HEK293 (cell line): ENCODE data around the gene COX10.

Experiments
- OVOL3 ChIP-seq: fragments of 450-650 bp; formaldehyde crosslinking; IDR thresholded peaks from 2 replicates; pipeline ENCODE4 v1.5.1; 2016; ENCODE audit warnings: missing biosample characterization, missing genetic modification characterization
- SP2 ChIP-seq: fragments of 450-650 bp; formaldehyde crosslinking; IDR thresholded peaks from 2 replicates; pipeline ENCODE4 v1.5.1; 2016; ENCODE audit warnings: missing biosample characterization, missing genetic modification characterization
- YY1 ChIP-seq: fragments of 450-650 bp; formaldehyde crosslinking; IDR thresholded peaks from 2 replicates; pipeline ENCODE4 v1.5.1; 2018; ENCODE audit warnings: missing biosample characterization, missing genetic modification characterization
- ZNF23 ChIP-seq: fragments of 450-650 bp; formaldehyde crosslinking; IDR thresholded peaks from 2 replicates; pipeline ENCODE4 v1.5.1; 2016; ENCODE audit warnings: missing biosample characterization, missing genetic modification characterization, borderline replicate concordance
- ZNF416 ChIP-seq: fragments of 450-650 bp; formaldehyde crosslinking; IDR thresholded peaks from 2 replicates; pipeline ENCODE4 v1.5.1; 2016; ENCODE audit warnings: missing biosample characterization, missing genetic modification characterization
- ZNF514 ChIP-seq: fragments of 450-650 bp; formaldehyde crosslinking; IDR thresholded peaks from 2 replicates; pipeline ENCODE4 v1.5.1; 2016; ENCODE audit warnings: missing biosample characterization, missing genetic modification characterization
- ZNF707 ChIP-seq: fragments of 450-650 bp; formaldehyde crosslinking; IDR thresholded peaks from 2 replicates; pipeline ENCODE4 v1.5.1; 2016; ENCODE audit warnings: missing biosample characterization, missing genetic modification characterization
- ZNF76 ChIP-seq: fragments of 450-650 bp; formaldehyde crosslinking; IDR thresholded peaks from 2 replicates; pipeline ENCODE4; 2016; ENCODE audit warnings: low read depth, missing biosample characterization, missing genetic modification characterization, borderline replicate concordance
- TF ChIP-seq, protein P1 (sequence below): fragments of 450-650 bp; formaldehyde crosslinking; IDR thresholded peaks from 2 replicates; pipeline ENCODE4 v1.5.1; 2016; ENCODE audit warnings: missing biosample characterization, missing genetic modification characterization
- TF ChIP-seq, protein P2 (sequence below): fragments of 450-650 bp; formaldehyde crosslinking; IDR thresholded peaks from 2 replicates; pipeline ENCODE4 v1.5.1; 2016; ENCODE audit warnings: missing biosample characterization, missing genetic modification characterization
- TF ChIP-seq, protein P3 (sequence below): fragments of 450-650 bp; formaldehyde crosslinking; IDR thresholded peaks from 2 replicates; pipeline ENCODE4 v1.5.1; 2016; ENCODE audit warnings: missing biosample characterization, missing genetic modification characterization
- TF ChIP-seq, protein P4 (sequence below): fragments of 450-650 bp; formaldehyde crosslinking; optimal IDR thresholded peaks from 2 replicates; pipeline ENCODE3; 2016; ENCODE audit warnings: missing biosample characterization, mild to moderate bottlenecking, missing genetic modification characterization
- TF ChIP-seq, protein P5 (sequence below): IDR thresholded peaks from 2 replicates; pipeline ENCODE4 v1.6.1; 2011; ENCODE audit warnings: mild to moderate bottlenecking, low read depth, low read length, borderline replicate concordance

DNA sequence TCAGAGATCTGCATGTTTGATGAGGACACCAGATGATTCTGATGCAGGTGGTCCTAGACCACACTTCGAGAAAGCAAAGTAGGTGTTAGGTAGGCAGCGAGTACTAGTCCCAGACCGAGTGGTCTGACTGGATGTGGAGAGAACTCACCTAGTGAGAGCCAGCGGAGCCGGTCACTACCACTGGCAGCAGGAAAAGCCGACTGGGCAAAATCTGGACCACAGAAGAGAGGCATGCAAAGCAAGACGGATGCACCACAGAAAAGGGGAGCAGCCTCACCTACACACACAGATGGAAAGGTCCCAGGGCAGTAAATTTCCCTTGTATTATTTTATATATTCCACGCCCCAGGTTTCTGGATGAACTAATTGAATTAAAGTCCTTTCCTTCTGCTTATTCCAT is 13.5 kb downstream of the COX10 start:
- TF ChIP-seq, protein P1, sequence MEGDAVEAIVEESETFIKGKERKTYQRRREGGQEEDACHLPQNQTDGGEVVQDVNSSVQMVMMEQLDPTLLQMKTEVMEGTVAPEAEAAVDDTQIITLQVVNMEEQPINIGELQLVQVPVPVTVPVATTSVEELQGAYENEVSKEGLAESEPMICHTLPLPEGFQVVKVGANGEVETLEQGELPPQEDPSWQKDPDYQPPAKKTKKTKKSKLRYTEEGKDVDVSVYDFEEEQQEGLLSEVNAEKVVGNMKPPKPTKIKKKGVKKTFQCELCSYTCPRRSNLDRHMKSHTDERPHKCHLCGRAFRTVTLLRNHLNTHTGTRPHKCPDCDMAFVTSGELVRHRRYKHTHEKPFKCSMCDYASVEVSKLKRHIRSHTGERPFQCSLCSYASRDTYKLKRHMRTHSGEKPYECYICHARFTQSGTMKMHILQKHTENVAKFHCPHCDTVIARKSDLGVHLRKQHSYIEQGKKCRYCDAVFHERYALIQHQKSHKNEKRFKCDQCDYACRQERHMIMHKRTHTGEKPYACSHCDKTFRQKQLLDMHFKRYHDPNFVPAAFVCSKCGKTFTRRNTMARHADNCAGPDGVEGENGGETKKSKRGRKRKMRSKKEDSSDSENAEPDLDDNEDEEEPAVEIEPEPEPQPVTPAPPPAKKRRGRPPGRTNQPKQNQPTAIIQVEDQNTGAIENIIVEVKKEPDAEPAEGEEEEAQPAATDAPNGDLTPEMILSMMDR (tag by site-specific recombination), result no peak
- no peak for TF ChIP-seq YY1 (tag by site-specific recombination)
- TF ChIP-seq, protein P2, sequence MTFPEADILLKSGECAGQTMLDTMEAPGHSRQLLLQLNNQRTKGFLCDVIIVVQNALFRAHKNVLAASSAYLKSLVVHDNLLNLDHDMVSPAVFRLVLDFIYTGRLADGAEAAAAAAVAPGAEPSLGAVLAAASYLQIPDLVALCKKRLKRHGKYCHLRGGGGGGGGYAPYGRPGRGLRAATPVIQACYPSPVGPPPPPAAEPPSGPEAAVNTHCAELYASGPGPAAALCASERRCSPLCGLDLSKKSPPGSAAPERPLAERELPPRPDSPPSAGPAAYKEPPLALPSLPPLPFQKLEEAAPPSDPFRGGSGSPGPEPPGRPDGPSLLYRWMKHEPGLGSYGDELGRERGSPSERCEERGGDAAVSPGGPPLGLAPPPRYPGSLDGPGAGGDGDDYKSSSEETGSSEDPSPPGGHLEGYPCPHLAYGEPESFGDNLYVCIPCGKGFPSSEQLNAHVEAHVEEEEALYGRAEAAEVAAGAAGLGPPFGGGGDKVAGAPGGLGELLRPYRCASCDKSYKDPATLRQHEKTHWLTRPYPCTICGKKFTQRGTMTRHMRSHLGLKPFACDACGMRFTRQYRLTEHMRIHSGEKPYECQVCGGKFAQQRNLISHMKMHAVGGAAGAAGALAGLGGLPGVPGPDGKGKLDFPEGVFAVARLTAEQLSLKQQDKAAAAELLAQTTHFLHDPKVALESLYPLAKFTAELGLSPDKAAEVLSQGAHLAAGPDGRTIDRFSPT (tag by site-specific recombination), result no peak
- TF ChIP-seq, protein P3, sequence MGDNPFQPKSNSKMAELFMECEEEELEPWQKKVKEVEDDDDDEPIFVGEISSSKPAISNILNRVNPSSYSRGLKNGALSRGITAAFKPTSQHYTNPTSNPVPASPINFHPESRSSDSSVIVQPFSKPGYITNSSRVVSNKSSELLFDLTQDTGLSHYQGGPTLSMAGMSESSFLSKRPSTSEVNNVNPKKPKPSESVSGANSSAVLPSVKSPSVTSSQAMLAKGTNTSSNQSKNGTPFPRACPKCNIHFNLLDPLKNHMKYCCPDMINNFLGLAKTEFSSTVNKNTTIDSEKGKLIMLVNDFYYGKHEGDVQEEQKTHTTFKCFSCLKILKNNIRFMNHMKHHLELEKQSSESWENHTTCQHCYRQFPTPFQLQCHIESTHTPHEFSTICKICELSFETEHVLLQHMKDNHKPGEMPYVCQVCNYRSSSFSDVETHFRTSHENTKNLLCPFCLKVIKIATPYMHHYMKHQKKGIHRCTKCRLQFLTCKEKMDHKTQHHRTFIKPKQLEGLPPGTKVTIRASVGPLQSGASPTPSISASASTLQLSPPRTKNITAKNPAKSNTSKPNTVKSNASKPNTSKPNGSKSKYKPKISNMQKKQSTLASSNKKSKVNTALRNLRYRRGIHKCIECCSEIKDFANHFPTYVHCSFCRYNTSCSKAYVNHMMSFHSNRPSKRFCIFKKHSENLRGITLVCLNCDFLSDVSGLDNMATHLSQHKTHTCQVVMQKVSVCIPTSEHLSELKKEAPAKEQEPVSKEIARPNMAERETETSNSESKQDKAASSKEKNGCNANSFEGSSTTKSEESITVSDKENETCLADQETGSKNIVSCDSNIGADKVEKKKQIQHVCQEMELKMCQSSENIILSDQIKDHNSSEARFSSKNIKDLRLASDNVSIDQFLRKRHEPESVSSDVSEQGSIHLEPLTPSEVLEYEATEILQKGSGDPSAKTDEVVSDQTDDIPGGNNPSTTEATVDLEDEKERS, result no peak
- no peak for TF ChIP-seq ZNF23 (tag by site-specific recombination)
- no peak for TF ChIP-seq ZNF416 (tag by site-specific recombination)
- TF ChIP-seq ZNF707 (tag by site-specific recombination), result no peak
- TF ChIP-seq, protein P4, sequence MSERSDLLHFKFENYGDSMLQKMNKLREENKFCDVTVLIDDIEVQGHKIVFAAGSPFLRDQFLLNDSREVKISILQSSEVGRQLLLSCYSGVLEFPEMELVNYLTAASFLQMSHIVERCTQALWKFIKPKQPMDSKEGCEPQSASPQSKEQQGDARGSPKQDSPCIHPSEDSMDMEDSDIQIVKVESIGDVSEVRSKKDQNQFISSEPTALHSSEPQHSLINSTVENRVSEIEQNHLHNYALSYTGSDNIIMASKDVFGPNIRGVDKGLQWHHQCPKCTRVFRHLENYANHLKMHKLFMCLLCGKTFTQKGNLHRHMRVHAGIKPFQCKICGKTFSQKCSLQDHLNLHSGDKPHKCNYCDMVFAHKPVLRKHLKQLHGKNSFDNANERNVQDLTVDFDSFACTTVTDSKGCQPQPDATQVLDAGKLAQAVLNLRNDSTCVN (tag by site-specific recombination), result no peak
- TF ChIP-seq SP2 (tag by site-specific recombination), result no peak
- TF ChIP-seq, protein P5, sequence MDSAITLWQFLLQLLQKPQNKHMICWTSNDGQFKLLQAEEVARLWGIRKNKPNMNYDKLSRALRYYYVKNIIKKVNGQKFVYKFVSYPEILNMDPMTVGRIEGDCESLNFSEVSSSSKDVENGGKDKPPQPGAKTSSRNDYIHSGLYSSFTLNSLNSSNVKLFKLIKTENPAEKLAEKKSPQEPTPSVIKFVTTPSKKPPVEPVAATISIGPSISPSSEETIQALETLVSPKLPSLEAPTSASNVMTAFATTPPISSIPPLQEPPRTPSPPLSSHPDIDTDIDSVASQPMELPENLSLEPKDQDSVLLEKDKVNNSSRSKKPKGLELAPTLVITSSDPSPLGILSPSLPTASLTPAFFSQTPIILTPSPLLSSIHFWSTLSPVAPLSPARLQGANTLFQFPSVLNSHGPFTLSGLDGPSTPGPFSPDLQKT, result no peak
- no peak for TF ChIP-seq OVOL3 (tag by site-specific recombination)
- TF ChIP-seq ZNF514, result no peak
- TF ChIP-seq ZNF76, result no peak
